HEK293 (cell line): ENCODE data around the gene MAGEB4.

Source experiments
- CTCF ChIA-PET: fragments of 350-600 bp; formaldehyde crosslinking; extraction: SDS; loops from one replicate; lab custom pipeline; 2021; ENCODE audit warnings: antibody characterized with exemption; lab: Yijun Ruan, JAX
- POLR2A ChIA-PET: fragments of 300-600 bp; formaldehyde crosslinking; extraction: SDS; loops from one replicate; lab custom pipeline; 2020; ENCODE audit warnings: antibody characterized with exemption, inconsistent platforms; lab: Yijun Ruan, JAX
- H3K27ac ChIP-seq: fragments of 200-500 bp; sonication (Bioruptor generic); 2 replicates; pipeline ENCODE4 v1.5.1; 2014; ENCODE audit warnings: low read depth, low read length, control low read depth, inconsistent platforms; ENCODE audit errors: extremely low read depth
- H3K36me3 ChIP-seq, 2 experiments: fragments of 200-500 bp in 1 of 2; sonication (Bioruptor generic) in 1 of 2; 1 replicate in 1 of 2; 2 replicates in 1 of 2; pipeline ENCODE4 v1.5.1; 2014 to 2017; ENCODE audit warnings: inconsistent platforms in 2 of 2, low read length in 2 of 2; ENCODE audit not compliant: control insufficient read depth in 2 of 2, insufficient read depth in 1 of 2
- H3K4me1 ChIP-seq: fragments of 200-500 bp; sonication (Bioruptor generic); 2 replicates; pipeline ENCODE4 v1.5.1; 2014; ENCODE audit warnings: mild to moderate bottlenecking, low read length, inconsistent platforms; ENCODE audit not compliant: control insufficient read depth, insufficient read depth
- H3K4me3 ChIP-seq: 2 replicates; pipeline ENCODE4 v1.5.1; 2011; ENCODE audit warnings: low read depth, mild to moderate bottlenecking, control low read depth, low read length, moderate library complexity
- H3K9me3 ChIP-seq: fragments of 200-500 bp; sonication (Bioruptor generic); 2 replicates; pipeline ENCODE4 v1.5.1; 2014; ENCODE audit warnings: low read depth, low read length, inconsistent platforms; ENCODE audit not compliant: control insufficient read depth, insufficient read depth
- BCL11A ChIP-seq: fragments of 450-650 bp; formaldehyde crosslinking; IDR thresholded peaks from 2 replicates; pipeline ENCODE4 v1.5.1; 2016; ENCODE audit warnings: low read depth, missing biosample characterization, missing genetic modification characterization
- CTCF ChIP-seq: fragments of 450-650 bp; formaldehyde crosslinking; IDR thresholded peaks from 2 replicates; pipeline ENCODE4 v1.5.1; 2016; ENCODE audit warnings: missing biosample characterization, missing genetic modification characterization
- KLF17 ChIP-seq: fragments of 450-650 bp; formaldehyde crosslinking; IDR thresholded peaks from 2 replicates; pipeline ENCODE4 v1.5.1; 2016; ENCODE audit warnings: missing biosample characterization, missing genetic modification characterization
- SETDB1 ChIP-seq: IDR thresholded peaks from one replicate; pipeline ENCODE4 v1.6.1; 2017; ENCODE audit warnings: mild to moderate bottlenecking, low read length, moderate library complexity, mixed read lengths; ENCODE audit not compliant: insufficient read length
- WT1 ChIP-seq: fragments of 450-650 bp; formaldehyde crosslinking; IDR thresholded peaks from 2 replicates; pipeline ENCODE4 v1.5.1; 2016; ENCODE audit warnings: missing biosample characterization, missing genetic modification characterization
- YY2 ChIP-seq: fragments of 450-650 bp; formaldehyde crosslinking; IDR thresholded peaks from 2 replicates; pipeline ENCODE4 v1.5.1; 2016; ENCODE audit warnings: missing biosample characterization, missing genetic modification characterization
- ZBTB48 ChIP-seq: fragments of 450-650 bp; formaldehyde crosslinking; IDR thresholded peaks from 2 replicates; pipeline ENCODE4 v1.5.1; 2016; ENCODE audit warnings: missing biosample characterization, missing genetic modification characterization
- ZNF16 ChIP-seq: fragments of 450-650 bp; formaldehyde crosslinking; IDR thresholded peaks from 2 replicates; pipeline ENCODE4 v1.5.1; 2016; ENCODE audit warnings: low read depth, missing biosample characterization, missing genetic modification characterization
- ZNF19 ChIP-seq: fragments of 450-650 bp; formaldehyde crosslinking; IDR thresholded peaks from 2 replicates; pipeline ENCODE4; 2016; ENCODE audit warnings: missing biosample characterization, missing genetic modification characterization, low read depth
- ZNF2 ChIP-seq: fragments of 450-650 bp; formaldehyde crosslinking; IDR thresholded peaks from 2 replicates; pipeline ENCODE4 v1.5.1; 2016; ENCODE audit warnings: missing biosample characterization, missing genetic modification characterization
- ZNF280C ChIP-seq: fragments of 450-650 bp; formaldehyde crosslinking; IDR thresholded peaks from 2 replicates; pipeline ENCODE4 v1.5.1; 2016; ENCODE audit warnings: missing biosample characterization, missing genetic modification characterization
- ZNF354C ChIP-seq: fragments of 450-650 bp; formaldehyde crosslinking; IDR thresholded peaks from 2 replicates; pipeline ENCODE4 v1.5.1; 2016; ENCODE audit warnings: missing biosample characterization, missing genetic modification characterization, low read depth, borderline replicate concordance
- ZNF433 ChIP-seq: fragments of 450-650 bp; formaldehyde crosslinking; IDR thresholded peaks from 2 replicates; pipeline ENCODE4 v1.5.1; 2016; ENCODE audit warnings: missing biosample characterization, missing genetic modification characterization, low read depth
- ZNF449 ChIP-seq: fragments of 450-650 bp; formaldehyde crosslinking; IDR thresholded peaks from 2 replicates; pipeline ENCODE4 v1.5.1; 2017; ENCODE audit warnings: missing biosample characterization, mild to moderate bottlenecking, missing genetic modification characterization, moderate library complexity
- ZNF560 ChIP-seq: fragments of 450-650 bp; formaldehyde crosslinking; IDR thresholded peaks from 2 replicates; pipeline ENCODE4 v1.5.1; 2017; ENCODE audit warnings: missing biosample characterization, missing genetic modification characterization, borderline replicate concordance
- ZNF561 ChIP-seq: fragments of 450-650 bp; IDR thresholded peaks from 2 replicates; pipeline ENCODE4 v1.5.1; 2018; ENCODE audit warnings: missing biosample characterization, missing genetic modification characterization, borderline replicate concordance
- ZNF645 ChIP-seq: fragments of 450-650 bp; formaldehyde crosslinking; IDR thresholded peaks from 2 replicates; pipeline ENCODE4; 2016; ENCODE audit warnings: missing biosample characterization, missing genetic modification characterization
- ZNF76 ChIP-seq: fragments of 450-650 bp; formaldehyde crosslinking; IDR thresholded peaks from 2 replicates; pipeline ENCODE4; 2016; ENCODE audit warnings: low read depth, missing biosample characterization, missing genetic modification characterization, borderline replicate concordance
- ZNF776 ChIP-seq: fragments of 450-650 bp; formaldehyde crosslinking; IDR thresholded peaks from 2 replicates; pipeline ENCODE4 v1.5.0; 2017; ENCODE audit warnings: missing biosample characterization, missing genetic modification characterization, borderline replicate concordance

The MAGEB4 gene

GRCh38 chrX:30262763-30263162 is 21.0 kb downstream of the MAGEB4 start (continued):
- TF ChIP-seq ZNF561 (tag by site-specific recombination) (no peak), ZNF645 (tag by site-specific recombination) (no peak), KLF17 (tag by site-specific recombination) (no peak), BCL11A (tag by site-specific recombination) (no peak), ZNF354C (no peak), WT1 (tag by site-specific recombination) (no peak), ZNF776 (tag by site-specific recombination) (no peak)

GRCh38 chrX:30270639-30271038 is 28.8 kb downstream of the MAGEB4 start:
- TF ChIP-seq ZNF433: no peak
- TF ChIP-seq YY2 (tag by site-specific recombination): no peak
- H3K4me3 ChIP-seq: no peak overlapping the region
- no peaks in the 10 kb centered on the region for H3K36me3 ChIP-seq
- no peaks in the 10 kb centered on the region; the same call in 1 of the 2 replicates for H3K9me3 ChIP-seq
- ChIA-PET CTCF (no interaction called here), POLR2A (no interaction called here)
- no peaks in the 10 kb centered on the region for H3K4me1 ChIP-seq
- H3K27ac ChIP-seq: no peak overlapping the region

GRCh38 chrX:30275498-30275897 is 33.7 kb downstream of the MAGEB4 start:
- TF ChIP-seq CTCF (no peak), ZNF76 (no peak), ZNF19 (tag by site-specific recombination) (no peak), ZNF449 (tag by site-specific recombination) (no peak), ZNF433 (no peak), ZNF560 (no peak), ZNF280C (no peak), ZBTB48 (no peak), ZNF16 (tag by site-specific recombination) (no peak), ZNF2 (tag by site-specific recombination) (no peak), SETDB1 (no peak)
- POLR2A ChIA-PET: no interaction called here
- Histone ChIP-seq H3K4me1 (no peaks in the 10 kb centered on the region), H3K27ac (no peak overlapping the region), H3K36me3 (no peaks in the 10 kb centered on the region), H3K9me3 (no peaks in the 10 kb centered on the region), H3K4me3 (no peak overlapping the region)
- CTCF ChIA-PET: interaction anchor here (0.6 to 1.5 kb wide), 2 partner anchors 228 to 301 kb away, joined by 5 to 7 read pairs; no protein-coding TSS in a partner anchor
